Esophagus muscularis mucosa (tissue), 4 donors: ENCODE measurements around the gene PRELID1. TPM values are rescaled to one million over a fixed set of nuclear protein-coding genes. Genes with fewer than 3 reads are reported as not detected.
A peak's percentile ranks its signal among the peaks of the same experiment; 100 is the strongest.

Experiments
- DNase-seq: peaks from one replicate; pipeline ENCODE4 v3.0.0-alpha.2; 2017; ENCODE audit errors: extremely low spot score
- H3K27ac ChIP-seq, 4 donors: fragments of 200-600 bp; sonication (generic); replicated peaks in 1 of 4; 1 replicate in 3 of 4; 2 replicates in 1 of 4; pipeline ENCODE4 v1.5.1; 2016 to 2019; ENCODE audit warnings: mild to moderate bottlenecking in 1 of 4
- H3K27me3 ChIP-seq, 4 donors: fragments of 200-600 bp; sonication (generic); one replicate each; pipeline versions ENCODE4 v1.5.1 to v1.6.0; 2016 to 2019
- H3K36me3 ChIP-seq, 4 donors: fragments of 200-600 bp; sonication (generic); one replicate each; pipeline ENCODE4 v1.5.1; 2016 to 2019
- H3K4me1 ChIP-seq, 4 donors: fragments of 200-600 bp; sonication (generic); one replicate each; pipeline ENCODE4 v1.5.1; 2016 to 2019
- H3K4me3 ChIP-seq, 4 donors: fragments of 200-600 bp; sonication (generic); 1 replicate in 2 of 4; 2 replicates in 2 of 4; pipeline ENCODE4 v1.5.1; 2016 to 2019; ENCODE audit warnings: mild to moderate bottlenecking in 4 of 4, moderate library complexity in 1 of 4
- H3K9me3 ChIP-seq, 4 donors: fragments of 200-600 bp; sonication (generic); 1 replicate in 3 of 4; 2 replicates in 1 of 4; pipeline ENCODE4 v1.5.1; 2016 to 2019
- CTCF ChIP-seq, 3 experiments: fragments of 200-600 bp in 2 of 3; fragments of 450-650 bp in 1 of 3; sonication (generic) in 2 of 3; IDR thresholded peaks; one replicate each; pipeline ENCODE4 v1.5.1; 2017 to 2019; ENCODE audit warnings: antibody characterized with exemption in 3 of 3, mild to moderate bottlenecking in 2 of 3, moderate library complexity in 1 of 3
- EP300 ChIP-seq: sonication (generic); formaldehyde crosslinking; IDR thresholded peaks from one replicate; pipeline ENCODE4 v1.6.1; 2017; ENCODE audit warnings: antibody characterized with exemption
- POLR2A ChIP-seq: fragments of 450-650 bp; IDR thresholded peaks from one replicate; pipeline ENCODE4 v1.6.1; 2017; ENCODE audit warnings: antibody characterized with exemption, moderate library complexity, mild to moderate bottlenecking, low read depth
- POLR2AphosphoS5 ChIP-seq, 2 donors: sonication (generic); formaldehyde crosslinking; IDR thresholded peaks; one replicate each; pipeline ENCODE4 v1.6.1; 2017; ENCODE audit warnings: antibody characterized with exemption in 2 of 2
- WGBS: methylation state at CpG from one replicate; pipeline ENCODE4 v1.1.5; 2018; 5-methylcytosine and 5-hydroxymethylcytosine counted together
- intact Hi-C: fragments of 100-400 bp; cut with DNase I; formaldehyde crosslinking; loops from one replicate; pipeline ENCODE4 v1.15.1; 2023
- total RNA-seq, 4 donors: library from RNA; depleted of rRNA; stranded (reverse); fragments of >200 nt; gene quantifications; one replicate each; pipeline versions ENCODE4 v1.1.0 to v1.2.1, GENCODE V29; 2016

The PRELID1 gene
- total RNA-seq, 4 donors from 2014 or later = 80.6 to 93.6 (median 88.2) TPM

- H3K36me3 ChIP-seq = peaks cover 0 to 46% (median 23%) of the 10 kb centered on the region in 4 donors
- no peak for TF ChIP-seq CTCF (IDR thresholded peaks at IDR 0.05)
- TF ChIP-seq POLR2AphosphoS5 (IDR thresholded peaks at IDR 0.05) = no peak
- TF ChIP-seq EP300 = no peak
- TF ChIP-seq POLR2A = no peak
- intact Hi-C loops = no loop called here
- H3K27me3 ChIP-seq = no peaks in the 10 kb centered on the region
- H3K27ac ChIP-seq = no peak overlapping the region
- DNase-seq = no peak
- peaks cover 17 to 58% (median 53%) of the 10 kb centered on the region in 4 donors for H3K4me1 ChIP-seq
- H3K9me3 ChIP-seq = no peaks in the 10 kb centered on the region
- H3K4me3 ChIP-seq = no peak overlapping the region
- WGBS = 80% methylated on average over 4 of the region's 4 CpGs
Measured at GRCh38 chr5:177347699-177348098, 44.1 kb downstream of the PRELID1 start.

GRCh38 chr5:177349362-177349647 lies 45.7 kb downstream of the PRELID1 start:
- H3K27me3 ChIP-seq = no peaks in the 10 kb centered on the region
- no peak overlapping the region for H3K27ac ChIP-seq
- no peaks in the 10 kb centered on the region for H3K9me3 ChIP-seq
- TF ChIP-seq CTCF (IDR thresholded peaks at IDR 0.05) (no peak), EP300 (no peak), POLR2AphosphoS5 (IDR thresholded peaks at IDR 0.05) (no peak), POLR2A (no peak)
- intact Hi-C loops = no loop called here
- no peak overlapping the region for H3K4me3 ChIP-seq
- peaks cover 17 to 58% (median 53%) of the 10 kb centered on the region in 4 donors for H3K4me1 ChIP-seq
- peaks cover 0 to 34% (median 20%) of the 10 kb centered on the region in 4 donors for H3K36me3 ChIP-seq
- DNase-seq = no peak
- WGBS = 66% methylated on average over 3 of the region's 3 CpGs

DNA sequence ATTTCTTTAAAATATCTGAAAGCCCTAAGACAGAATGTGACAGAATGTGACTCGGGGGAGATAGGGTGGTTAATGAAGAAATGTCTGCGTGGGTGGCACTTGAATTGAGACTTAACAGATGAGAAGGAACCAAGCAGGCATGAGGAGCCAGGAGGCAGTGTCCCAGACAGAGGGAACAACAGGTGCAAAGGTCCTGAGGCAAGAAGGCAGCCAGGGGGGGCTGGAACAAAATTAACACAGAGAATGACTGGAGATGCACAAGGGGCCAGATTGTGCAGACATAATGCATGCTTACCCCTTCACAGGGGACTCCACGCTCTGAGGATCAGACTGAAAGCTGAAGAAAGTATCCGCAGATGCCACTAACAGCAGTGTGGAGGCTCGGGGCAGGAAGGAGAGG lies 46.2 kb downstream of the PRELID1 start:
- Histone ChIP-seq H3K4me3 (peak overlapping the region in 1 of 4 donors; percentile 83), H3K27ac (no peak overlapping the region), H3K9me3 (no peaks in the 10 kb centered on the region), H3K4me1 (peaks cover 17 to 58% (median 53%) of the 10 kb centered on the region in 4 donors), H3K36me3 (peaks cover 0 to 32% (median 17%) of the 10 kb centered on the region in 4 donors), H3K27me3 (no peaks in the 10 kb centered on the region)
- WGBS = 81% methylated on average over 5 of the region's 5 CpGs
- intact Hi-C loops = loop anchor here (5.0 kb wide), 1 partner anchor 32 kb away; no protein-coding TSS in a partner anchor
- TF ChIP-seq POLR2AphosphoS5 (IDR thresholded peaks at IDR 0.05) (no peak), CTCF (IDR thresholded peaks at IDR 0.05) (no peak), POLR2A (no peak)
- DNase-seq = no peak

GRCh38 chr5:177350776-177351391 lies 47.3 kb downstream of the PRELID1 start:
- WGBS = 36% methylated on average over 9 of the region's 19 CpGs
- intact Hi-C loops = loop anchor here (5.0 kb wide), 1 partner anchor 34 kb away; no protein-coding TSS in a partner anchor
- Histone ChIP-seq H3K27ac (peak overlapping the region; percentile 87 to 92 (median 91)), H3K36me3 (peaks cover 0 to 31% (median 16%) of the 10 kb centered on the region in 4 donors), H3K4me1 (peaks cover 17 to 56% (median 52%) of the 10 kb centered on the region in 4 donors), H3K9me3 (no peaks in the 10 kb centered on the region), H3K27me3 (no peaks in the 10 kb centered on the region), H3K4me3 (peak overlapping the region; percentile 83 to 99 (median 92))
- DNase-seq = no peak
- no peak for TF ChIP-seq EP300
- no peak for TF ChIP-seq POLR2AphosphoS5 (IDR thresholded peaks at IDR 0.05)
- no peak for TF ChIP-seq CTCF (IDR thresholded peaks at IDR 0.05)
- TF ChIP-seq POLR2A = no peak
